CD4-positive, alpha-beta T cell (primary cell): Measurements from ENCODE around the gene PDGFD. TPM values are rescaled to one million over a fixed set of nuclear protein-coding genes. Genes with fewer than 3 reads are reported as not detected.

Source experiments
- ATAC-seq: fragments of 200-7000 bp; cut with Tn5 transposase; one replicate; pipeline ENCODE4 v1.10.0; 2022; ENCODE audit warnings: mild to moderate bottlenecking; ENCODE audit not compliant: poor library complexity
- CTCF ChIA-PET: fragments of 350-600 bp; sonication (Branson Sonifier 250); formaldehyde crosslinking; loops from one replicate; lab custom pipeline; 2021; ENCODE audit warnings: antibody characterized with exemption, inconsistent platforms; lab: Charles Lee
- POLR2A ChIA-PET: fragments of 350-600 bp; sonication (Branson Sonifier 250); formaldehyde crosslinking; loops from one replicate; lab custom pipeline; 2021; ENCODE audit warnings: antibody characterized with exemption, inconsistent platforms; lab: Charles Lee
- DNase-seq, 14 experiments: peaks; one replicate each; pipeline ENCODE4 v3.0.0-alpha.2; 2013 to 2020; ENCODE audit warnings: mixed read lengths in 2 of 14
- H3K27ac ChIP-seq, 2 donors: one replicate each; pipeline versions ENCODE4 v1.5.1 to v1.7.0; 2013; ENCODE audit warnings: low read length in 2 of 2, low read depth in 1 of 2, mild to moderate bottlenecking in 1 of 2
- H3K27me3 ChIP-seq, 2 experiments: 1 replicate in 1 of 2; 2 replicates in 1 of 2; pipeline versions ENCODE4 v1.6.1 to v1.7.0; 2013; ENCODE audit warnings: low read length in 2 of 2, control low read depth in 1 of 2, mild to moderate bottlenecking in 1 of 2, moderate library complexity in 1 of 2; ENCODE audit not compliant: insufficient read depth in 2 of 2, control insufficient read depth in 1 of 2
- H3K36me3 ChIP-seq: one replicate; pipeline ENCODE4 v1.6.1; 2013; ENCODE audit warnings: low read length, control low read depth; ENCODE audit not compliant: insufficient read depth
- H3K4me1 ChIP-seq: one replicate; pipeline ENCODE4 v1.6.1; 2013; ENCODE audit warnings: low read length, control low read depth; ENCODE audit not compliant: insufficient read depth
- H3K4me3 ChIP-seq: one replicate; pipeline ENCODE4 v1.5.1; 2013; ENCODE audit warnings: mild to moderate bottlenecking, low read length, moderate library complexity
- H3K9me3 ChIP-seq, 2 experiments: 1 replicate in 1 of 2; 2 replicates in 1 of 2; pipeline versions ENCODE4 v1.6.1 to v1.7.0; 2013; ENCODE audit warnings: low read length in 2 of 2, mild to moderate bottlenecking in 2 of 2, control low read depth in 1 of 2, moderate library complexity in 1 of 2; ENCODE audit not compliant: control insufficient read depth in 1 of 2, insufficient read depth in 1 of 2
- H3K27ac Mint-ChIP-seq: one replicate; pipeline ENCODE4 v1.8.0; 2020; ENCODE audit warnings: mixed read lengths
- H3K27me3 Mint-ChIP-seq: one replicate; pipeline ENCODE4 v1.8.0; 2021; ENCODE audit warnings: mixed read lengths
- H3K36me3 Mint-ChIP-seq: one replicate; pipeline ENCODE4 v1.8.0; 2021; ENCODE audit warnings: low read depth, mixed read lengths
- H3K4me1 Mint-ChIP-seq: one replicate; pipeline ENCODE4 v1.8.0; 2021; ENCODE audit warnings: low read depth, mixed read lengths
- H3K4me3 Mint-ChIP-seq: one replicate; pipeline ENCODE4 v1.8.0; 2020; ENCODE audit warnings: mild to moderate bottlenecking, mixed read lengths
- H3K9me3 Mint-ChIP-seq: one replicate; pipeline ENCODE4 v1.8.0; 2020; ENCODE audit warnings: mixed read lengths
- CTCF ChIP-seq: fragments of 200-600 bp; IDR thresholded peaks from one replicate; pipeline ENCODE4 v1.8.0; 2022; ENCODE audit warnings: antibody characterized with exemption, mild to moderate bottlenecking
- intact Hi-C, 2 experiments: fragments of 100-400 bp; cut with DNase I in 1 of 2; cut with micrococcal nuclease in 1 of 2; formaldehyde crosslinking; loops; one replicate each; pipeline versions ENCODE4 v1.15.1 to v1.9.0; 2023 to 2025; cut with DNase I, micrococcal nuclease
- total RNA-seq, 174 experiments: library from RNA in 2 of 174; stranded (reverse) in 2 of 174; gene quantifications; one replicate each; pipeline ENCODE4 v1.2.3 and lab custom pipeline; 2021 to 2026

Gene PDGFD
- total RNA-seq, 2 experiments from 2014 or later = not detected

GRCh38 chr11:103880968-103881367, 283.0 kb downstream of the PDGFD start:
- no peaks in the 10 kb centered on the region for H3K9me3 Mint-ChIP-seq
- ChIA-PET POLR2A (no interaction called here), CTCF (no interaction called here)
- Histone ChIP-seq H3K4me3 (no peak overlapping the region), H3K36me3 (no peaks in the 10 kb centered on the region), H3K27me3 (no peaks in the 10 kb centered on the region), H3K27ac (no peak overlapping the region), H3K9me3 (no peaks in the 10 kb centered on the region), H3K4me1 (no peaks in the 10 kb centered on the region)
- no peak overlapping the region for H3K4me3 Mint-ChIP-seq
- H3K27ac Mint-ChIP-seq = no peak overlapping the region
- intact Hi-C loops = no loop called here
- ATAC-seq (no peak), DNase-seq (no peak)
- TF ChIP-seq CTCF = no peak
- no peaks in the 10 kb centered on the region for H3K36me3 Mint-ChIP-seq
- H3K27me3 Mint-ChIP-seq = no peaks in the 10 kb centered on the region
- no peaks in the 10 kb centered on the region for H3K4me1 Mint-ChIP-seq

- Histone ChIP-seq H3K9me3 (no peaks in the 10 kb centered on the region), H3K36me3 (no peaks in the 10 kb centered on the region), H3K27me3 (no peaks in the 10 kb centered on the region), H3K4me3 (no peak overlapping the region), H3K27ac (no peak overlapping the region), H3K4me1 (no peaks in the 10 kb centered on the region)
- H3K27me3 Mint-ChIP-seq = no peaks in the 10 kb centered on the region
- ChIA-PET POLR2A (no interaction called here), CTCF (no interaction called here)
- TF ChIP-seq CTCF = no peak
- intact Hi-C loops = no loop called here
- H3K4me1 Mint-ChIP-seq = no peaks in the 10 kb centered on the region
- no peaks in the 10 kb centered on the region for H3K36me3 Mint-ChIP-seq
- no peak overlapping the region for H3K27ac Mint-ChIP-seq
- DNase-seq (no peak), ATAC-seq (no peak)
- H3K9me3 Mint-ChIP-seq = no peaks in the 10 kb centered on the region
- no peak overlapping the region for H3K4me3 Mint-ChIP-seq
Measured at GRCh38 chr11:103878646-103879045, 285.3 kb downstream of the PDGFD start.

- POLR2A ChIA-PET = no interaction called here
- no peak overlapping the region for H3K27ac ChIP-seq
- DNase-seq (no peak), ATAC-seq (no peak)
- H3K4me3 Mint-ChIP-seq = no peak overlapping the region
- no peaks in the 10 kb centered on the region for H3K27me3 ChIP-seq
- no peaks in the 10 kb centered on the region for H3K4me1 ChIP-seq
- H3K9me3 Mint-ChIP-seq = no peaks in the 10 kb centered on the region
- H3K27me3 Mint-ChIP-seq = no peaks in the 10 kb centered on the region
- TF ChIP-seq CTCF = no peak
- H3K36me3 Mint-ChIP-seq = no peaks in the 10 kb centered on the region
- H3K4me1 Mint-ChIP-seq = no peaks in the 10 kb centered on the region
- intact Hi-C loops = no loop called here
- H3K9me3 ChIP-seq = no peaks in the 10 kb centered on the region
- H3K36me3 ChIP-seq = no peaks in the 10 kb centered on the region
- no peak overlapping the region for H3K4me3 ChIP-seq
- CTCF ChIA-PET = no interaction called here
- H3K27ac Mint-ChIP-seq = no peak overlapping the region
Measured at GRCh38 chr11:103877221-103877620, 286.7 kb downstream of the PDGFD start.
